Transverse colon (tissue), 4 donors: ENCODE data around the gene FGF2.
"Not testable (repeated sequence)": the region's sequence is repeated elsewhere in the genome, so short reads cannot be mapped to it uniquely, and the experiment has no call there.

Source experiments
- CTCF ChIP-seq, 5 experiments: fragments of 200-600 bp in 3 of 5; fragments of 450-650 bp in 2 of 5; sonication (generic) in 3 of 5; IDR thresholded peaks; 1 replicate in 2 of 5; 2 replicates in 3 of 5; pipeline ENCODE4 v1.5.1; 2016 to 2017; ENCODE audit warnings: antibody characterized with exemption in 5 of 5, inconsistent platforms in 3 of 5, mild to moderate bottlenecking in 2 of 5, moderate library complexity in 1 of 5
- EP300 ChIP-seq: sonication (generic); formaldehyde crosslinking; IDR thresholded peaks from one replicate; pipeline ENCODE4 v1.6.1; 2017; ENCODE audit warnings: antibody characterized with exemption, low read depth
- POLR2AphosphoS5 ChIP-seq, 3 donors: sonication (generic); formaldehyde crosslinking; IDR thresholded peaks; one replicate each; pipeline ENCODE4 v1.6.1; 2016; ENCODE audit warnings: antibody characterized with exemption in 3 of 3

GRCh38 chr4:122868235-122868634, 41.6 kb downstream of the FGF2 start:
- not testable (repeated sequence) for TF ChIP-seq CTCF (IDR thresholded peaks at IDR 0.05); POLR2AphosphoS5 (IDR thresholded peaks at IDR 0.05); EP300
